H9 (cell line): ENCODE measurements around the gene MAGEA1. TPM values are rescaled to one million over a fixed set of nuclear protein-coding genes. Genes with fewer than 3 reads are reported as not detected.

Experiments
- DNase-seq: peaks from one replicate; pipeline ENCODE4 v3.0.0-alpha.2; 2017
- H2AFZ ChIP-seq: one replicate; pipeline ENCODE4 v1.6.1; 2013; ENCODE audit warnings: mild to moderate bottlenecking, low read length, control low read depth, moderate library complexity
- H2AK5ac ChIP-seq: 2 replicates; pipeline ENCODE4 v1.6.1; 2013; ENCODE audit warnings: low read length, control low read depth, mixed read lengths; ENCODE audit not compliant: insufficient read length
- H2BK120ac ChIP-seq: one replicate; pipeline ENCODE4 v1.6.1; 2013; ENCODE audit warnings: low read depth, mild to moderate bottlenecking, low read length, control low read depth, inconsistent platforms; ENCODE audit not compliant: poor library complexity, severe bottlenecking
- H2BK12ac ChIP-seq: 2 replicates; pipeline ENCODE4 v1.6.1; 2013; ENCODE audit warnings: low read length, control low read depth, mixed read lengths, low read depth; ENCODE audit not compliant: insufficient read length
- H2BK15ac ChIP-seq: 2 replicates; pipeline ENCODE4 v1.6.1; 2013; ENCODE audit warnings: low read depth, low read length, control low read depth
- H2BK20ac ChIP-seq: one replicate; pipeline ENCODE4 v1.6.1; 2013; ENCODE audit warnings: low read depth, mild to moderate bottlenecking, low read length, control low read depth, inconsistent platforms; ENCODE audit not compliant: poor library complexity, severe bottlenecking
- H2BK5ac ChIP-seq: 2 replicates; pipeline ENCODE4 v1.6.1; 2013; ENCODE audit warnings: low read length, control low read depth, mixed read lengths; ENCODE audit not compliant: insufficient read length
- H3K14ac ChIP-seq: 2 replicates; pipeline ENCODE4 v1.6.1; 2013; ENCODE audit warnings: low read length, control low read depth; ENCODE audit not compliant: insufficient read depth
- H3K18ac ChIP-seq: 2 replicates; pipeline ENCODE4 v1.6.1; 2013; ENCODE audit warnings: low read depth, mild to moderate bottlenecking, mixed read lengths, low read length, control low read depth; ENCODE audit not compliant: insufficient read length
- H3K23ac ChIP-seq: 2 replicates; pipeline ENCODE4 v1.6.1; 2013; ENCODE audit warnings: low read length, control low read depth, mixed read lengths, low read depth; ENCODE audit not compliant: insufficient read length
- H3K23me2 ChIP-seq: 2 replicates; pipeline ENCODE4 v1.6.1; 2013; ENCODE audit warnings: low read depth, mild to moderate bottlenecking, mixed read lengths, low read length, control low read depth; ENCODE audit not compliant: insufficient read length, poor library complexity, severe bottlenecking
- H3K27ac ChIP-seq: 2 replicates; pipeline ENCODE4 v1.5.1; 2013; ENCODE audit warnings: low read length, control low read depth, mixed read lengths, low read depth; ENCODE audit not compliant: insufficient read length
- H3K27me3 ChIP-seq: 2 replicates; pipeline ENCODE4 v1.6.1; 2013; ENCODE audit warnings: low read length, control low read depth, inconsistent platforms; ENCODE audit not compliant: insufficient read depth
- H3K4ac ChIP-seq: 2 replicates; pipeline ENCODE4 v1.6.1; 2013; ENCODE audit warnings: low read depth, mild to moderate bottlenecking, control low read depth, inconsistent platforms, low read length, moderate library complexity
- H3K4me1 ChIP-seq: 2 replicates; pipeline ENCODE4 v1.6.1; 2013; ENCODE audit warnings: low read length, control low read depth, inconsistent platforms; ENCODE audit not compliant: insufficient read depth
- H3K4me2 ChIP-seq: 2 replicates; pipeline ENCODE4 v1.6.1; 2013; ENCODE audit warnings: low read length, control low read depth, mixed read lengths; ENCODE audit not compliant: insufficient read length, insufficient read depth
- H3K56ac ChIP-seq: 2 replicates; pipeline ENCODE4 v1.6.1; 2013; ENCODE audit warnings: low read depth, mild to moderate bottlenecking, mixed read lengths, low read length, control low read depth; ENCODE audit not compliant: insufficient read length
- H3K79me1 ChIP-seq: 2 replicates; pipeline ENCODE4 v1.6.1; 2013; ENCODE audit warnings: low read depth, mild to moderate bottlenecking, moderate library complexity, low read length, control low read depth, inconsistent platforms; ENCODE audit not compliant: insufficient read depth, poor library complexity, severe bottlenecking
- H3K79me2 ChIP-seq: 2 replicates; pipeline ENCODE4 v1.6.1; 2013; ENCODE audit warnings: low read length, control low read depth, inconsistent platforms; ENCODE audit not compliant: insufficient read depth
- H3K9ac ChIP-seq: 2 replicates; pipeline ENCODE4 v1.6.1; 2013; ENCODE audit warnings: low read length, control low read depth, mixed read lengths; ENCODE audit not compliant: insufficient read length; ENCODE audit errors: extremely low read depth
- H3K9me3 ChIP-seq: one replicate; pipeline ENCODE4 v1.6.1; 2013; ENCODE audit warnings: low read depth, low read length, inconsistent platforms; ENCODE audit not compliant: control insufficient read depth
- H3T11ph ChIP-seq: one replicate; pipeline ENCODE4 v1.6.1; 2013; ENCODE audit warnings: mild to moderate bottlenecking, low read length, control low read depth, inconsistent platforms
- H4K20me1 ChIP-seq: one replicate; pipeline ENCODE4 v1.6.1; 2013; ENCODE audit not compliant: control insufficient read depth, insufficient read length, insufficient read depth
- H4K5ac ChIP-seq: 2 replicates; pipeline ENCODE4 v1.6.1; 2013; ENCODE audit warnings: low read depth, mild to moderate bottlenecking, mixed read lengths, low read length, control low read depth; ENCODE audit not compliant: insufficient read length
- H4K8ac ChIP-seq: replicated peaks from 2 replicates; pipeline ENCODE4 v1.6.1; 2013; ENCODE audit warnings: low read length, control low read depth, mixed read lengths, low read depth; ENCODE audit not compliant: insufficient read length
- H4K91ac ChIP-seq: 2 replicates; pipeline ENCODE4 v1.6.1; 2013; ENCODE audit warnings: low read depth, mild to moderate bottlenecking, moderate library complexity, mixed read lengths, low read length, control low read depth; ENCODE audit not compliant: insufficient read length
- H3K27ac Mint-ChIP-seq, 3 experiments: 2 replicates in 2 of 3; 3 replicates in 1 of 3; pipeline ENCODE4 v1.8.0; 2020 to 2021; ENCODE audit warnings: mixed read lengths in 3 of 3, mild to moderate bottlenecking in 1 of 3, moderate library complexity in 1 of 3
- H3K27me3 Mint-ChIP-seq: 2 replicates; pipeline ENCODE4 v1.8.0; 2021; ENCODE audit warnings: low read depth, mild to moderate bottlenecking, moderate library complexity, mixed read lengths
- H3K36me3 Mint-ChIP-seq, 3 experiments: 2 replicates in 2 of 3; 3 replicates in 1 of 3; pipeline ENCODE4 v1.8.0; 2020 to 2021; ENCODE audit warnings: low read depth in 3 of 3, mixed read lengths in 3 of 3; ENCODE audit not compliant: insufficient read depth in 1 of 3
- H3K4me1 Mint-ChIP-seq, 2 experiments: 2 replicates each; pipeline ENCODE4 v1.8.0; 2020; ENCODE audit warnings: mixed read lengths in 2 of 2
- H3K4me3 Mint-ChIP-seq, 2 experiments: 2 replicates in 1 of 2; 3 replicates in 1 of 2; pipeline ENCODE4 v1.8.0; 2020 to 2021; ENCODE audit warnings: mild to moderate bottlenecking in 2 of 2, mixed read lengths in 2 of 2, moderate library complexity in 1 of 2
- H3K9me3 Mint-ChIP-seq, 2 experiments: 2 replicates in 1 of 2; 3 replicates in 1 of 2; pipeline ENCODE4 v1.8.0; 2020; ENCODE audit warnings: mild to moderate bottlenecking in 2 of 2, mixed read lengths in 2 of 2, moderate library complexity in 1 of 2
- whole genome bisulfite sequencing: extraction: QIAGEN DNeasy Blood & Tissue Kit; methylation state at CpG from one replicate; pipeline ENCODE4 v1.1.7; 2013; ENCODE audit warnings: missing lambda C conversion rate, low lambda C conversion rate, mixed read lengths; ENCODE audit not compliant: insufficient read length; ENCODE audit errors: extremely low coverage; 5-methylcytosine and 5-hydroxymethylcytosine counted together
- total RNA-seq: library from RNA; stranded (reverse); gene quantifications from 2 replicates; pipeline ENCODE4 v1.2.1, GENCODE V29; 2021
- TF ChIP-seq, protein P1 (sequence below): fragments of 200-600 bp; sonication (generic); conservative IDR thresholded peaks from 3 replicates; pipeline ENCODE4 v1.8.0; 2021; ENCODE audit warnings: antibody characterized with exemption, mild to moderate bottlenecking

The MAGEA1 gene
- total RNA-seq, 1 experiment from 2014 or later = not detected

DNA sequence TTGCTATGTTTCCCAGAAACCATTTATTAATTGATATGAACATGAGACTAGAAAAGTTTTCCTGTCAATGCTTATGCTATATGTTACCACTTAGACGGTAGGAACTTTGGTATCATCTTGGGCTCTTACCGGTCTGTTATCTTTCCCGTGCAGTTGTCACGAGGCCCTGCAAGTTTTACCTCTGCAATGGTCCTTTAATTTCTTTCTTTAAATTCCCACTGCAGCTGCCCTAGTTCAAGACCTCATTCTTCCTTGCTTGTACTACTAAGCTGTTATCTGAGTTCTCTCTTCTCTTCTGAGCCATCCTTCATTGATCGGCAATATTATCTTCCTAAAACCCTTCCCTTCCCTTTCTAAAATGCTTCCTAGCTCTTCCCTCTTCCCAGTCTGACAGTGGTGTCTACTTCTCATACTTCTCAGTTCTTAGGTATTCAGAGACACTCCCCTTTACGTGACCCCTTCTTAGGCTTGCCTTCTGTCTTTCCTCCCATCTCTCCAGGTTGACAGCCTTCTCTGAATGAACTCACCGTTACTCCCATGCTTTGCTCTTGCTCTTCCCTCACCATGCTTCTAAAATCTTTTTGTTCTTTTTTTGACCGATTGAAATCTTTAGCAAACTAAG, 27.5 kb downstream of the MAGEA1 start:
- H3K23ac ChIP-seq = no peak overlapping the region
- H2BK120ac ChIP-seq = no peak overlapping the region
- H4K20me1 ChIP-seq = no peaks in the 10 kb centered on the region
- H2BK5ac ChIP-seq = no peak overlapping the region
- WGBS = no CpG with 5 or more reads among the region's 8 CpGs
- no peaks in the 10 kb centered on the region for H3K79me1 ChIP-seq
- H4K5ac ChIP-seq = no peak overlapping the region
- no peak overlapping the region for H2BK15ac ChIP-seq
- H4K8ac ChIP-seq = no peak overlapping the region
- no peak overlapping the region for H2BK12ac ChIP-seq
- peaks cover 2 to 6% (median 4%) of the 10 kb centered on the region in 3 experiments; a peak in 5 of 7 replicates for H3K36me3 Mint-ChIP-seq
- no peak overlapping the region for H3K4me3 Mint-ChIP-seq
- H3K27ac ChIP-seq = no peak overlapping the region
- no peak overlapping the region for H3K4ac ChIP-seq
- H3K79me2 ChIP-seq = no peaks in the 10 kb centered on the region
- H3K9ac ChIP-seq = no peak overlapping the region
- no peaks in the 10 kb centered on the region for H3K27me3 ChIP-seq
- H3K18ac ChIP-seq = no peak overlapping the region
- TF ChIP-seq, protein P1, sequence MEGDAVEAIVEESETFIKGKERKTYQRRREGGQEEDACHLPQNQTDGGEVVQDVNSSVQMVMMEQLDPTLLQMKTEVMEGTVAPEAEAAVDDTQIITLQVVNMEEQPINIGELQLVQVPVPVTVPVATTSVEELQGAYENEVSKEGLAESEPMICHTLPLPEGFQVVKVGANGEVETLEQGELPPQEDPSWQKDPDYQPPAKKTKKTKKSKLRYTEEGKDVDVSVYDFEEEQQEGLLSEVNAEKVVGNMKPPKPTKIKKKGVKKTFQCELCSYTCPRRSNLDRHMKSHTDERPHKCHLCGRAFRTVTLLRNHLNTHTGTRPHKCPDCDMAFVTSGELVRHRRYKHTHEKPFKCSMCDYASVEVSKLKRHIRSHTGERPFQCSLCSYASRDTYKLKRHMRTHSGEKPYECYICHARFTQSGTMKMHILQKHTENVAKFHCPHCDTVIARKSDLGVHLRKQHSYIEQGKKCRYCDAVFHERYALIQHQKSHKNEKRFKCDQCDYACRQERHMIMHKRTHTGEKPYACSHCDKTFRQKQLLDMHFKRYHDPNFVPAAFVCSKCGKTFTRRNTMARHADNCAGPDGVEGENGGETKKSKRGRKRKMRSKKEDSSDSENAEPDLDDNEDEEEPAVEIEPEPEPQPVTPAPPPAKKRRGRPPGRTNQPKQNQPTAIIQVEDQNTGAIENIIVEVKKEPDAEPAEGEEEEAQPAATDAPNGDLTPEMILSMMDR = no peak
- no peaks in the 10 kb centered on the region for H3K23me2 ChIP-seq
- no peak overlapping the region for H3K27ac Mint-ChIP-seq
- peaks cover 22% of the 10 kb centered on the region for H3K9me3 ChIP-seq
- DNase-seq = no peak
- no peak overlapping the region for H2BK20ac ChIP-seq
- H3T11ph ChIP-seq = no peak overlapping the region
- H3K4me1 ChIP-seq = no peaks in the 10 kb centered on the region
- no peak overlapping the region for H3K14ac ChIP-seq
- H4K91ac ChIP-seq = no peak overlapping the region
- H3K27me3 Mint-ChIP-seq = peaks cover 5% of the 10 kb centered on the region
- no peaks in the 10 kb centered on the region for H3K4me1 Mint-ChIP-seq
- no peak overlapping the region for H2AFZ ChIP-seq
- no peak overlapping the region for H3K56ac ChIP-seq
- H2AK5ac ChIP-seq = no peak overlapping the region
- H3K9me3 Mint-ChIP-seq = peaks cover 52 to 67% of the 10 kb centered on the region in 2 experiments
- no peak overlapping the region for H3K4me2 ChIP-seq
